Activated CD4-positive, alpha-beta T cell treated with anti-CD3 and anti-CD28 coated beads, Interleukin-2, amount 50 U/mL, for 48 hours (primary cell): Measurements from ENCODE around the gene CADM1.

Experiments used
- DNase-seq, 2 experiments: peaks; one replicate each; pipeline ENCODE4 v3.0.0-alpha.2; 2020

Gene CADM1

DNA sequence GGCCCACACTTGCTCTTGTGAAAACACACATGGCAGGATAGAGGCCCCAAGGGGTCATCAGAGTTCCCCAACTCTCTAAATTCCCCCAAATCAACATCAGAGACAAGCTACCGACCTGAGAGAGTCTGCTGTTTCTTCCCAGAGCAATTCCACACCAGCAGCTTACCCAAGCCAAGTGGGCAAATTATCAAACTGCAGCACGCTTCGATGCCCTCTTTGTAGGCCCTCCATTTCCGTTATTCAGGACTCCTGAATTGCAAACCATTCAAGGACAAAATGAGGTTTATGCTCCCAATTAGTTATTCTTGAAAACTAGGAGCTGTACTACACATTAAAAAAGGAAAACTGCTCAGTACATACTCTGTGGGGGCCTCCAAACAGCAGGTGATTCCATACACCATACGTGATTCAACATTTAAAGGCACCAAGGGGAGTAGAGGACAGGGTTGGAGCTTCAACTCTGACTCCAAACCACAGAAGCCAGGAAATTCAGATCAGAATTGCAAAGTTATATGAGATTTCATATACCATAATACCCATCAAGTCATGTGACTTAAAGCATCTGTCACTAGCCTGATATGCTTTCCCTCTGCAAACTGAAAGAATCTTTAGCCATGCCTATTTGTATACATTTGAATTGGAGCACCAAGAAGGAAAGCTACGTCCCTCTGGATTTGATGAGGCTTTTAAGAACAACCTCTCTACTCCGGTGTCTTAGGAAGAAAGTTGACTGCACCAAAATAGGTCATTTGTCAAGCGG lies 234.8 kb downstream of the CADM1 start:
- no peak for DNase-seq

DNA sequence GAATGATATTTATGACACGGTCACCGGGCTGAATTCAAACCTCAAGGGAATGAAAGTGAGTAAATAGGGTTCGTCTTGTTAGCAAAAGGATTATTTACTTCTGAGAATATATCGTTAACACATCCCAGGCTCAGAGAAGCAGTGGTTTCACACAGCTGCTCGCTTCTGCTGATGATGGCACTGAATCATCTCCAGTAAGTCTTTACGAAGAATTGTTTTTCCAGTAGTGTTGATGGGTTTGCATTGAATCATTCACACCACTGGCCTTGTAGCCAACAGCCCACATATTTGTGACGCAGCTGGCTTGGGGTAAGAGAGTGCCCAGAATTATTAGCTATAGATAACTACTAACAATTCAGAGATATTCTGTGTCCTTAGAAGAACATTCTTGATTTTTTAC lies 236.3 kb downstream of the CADM1 start:
- no peak for DNase-seq

DNA sequence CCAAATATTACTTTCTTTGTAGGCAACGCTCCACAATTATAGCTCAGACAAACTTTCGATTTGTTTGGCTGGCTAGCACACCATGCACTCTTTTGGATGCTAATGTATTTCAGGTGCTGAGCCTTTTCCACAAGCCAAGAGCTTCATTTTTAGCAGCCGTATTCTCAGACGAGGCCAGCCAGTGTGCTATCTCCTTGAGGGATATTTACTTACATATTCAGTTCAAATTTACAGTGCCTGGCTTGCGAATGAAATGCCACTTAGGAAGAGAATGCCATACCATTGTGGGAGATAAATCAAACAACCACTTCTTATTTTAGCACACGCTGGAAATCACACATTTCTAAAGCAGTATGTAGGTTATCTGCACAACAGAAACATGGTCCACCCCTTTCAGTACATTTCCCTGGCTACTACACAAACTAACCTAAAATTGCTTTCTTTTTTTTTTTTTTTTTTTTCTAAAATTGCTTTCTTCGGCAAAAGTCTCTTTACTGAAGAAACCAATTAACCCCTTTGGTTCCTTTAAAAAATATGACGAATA lies 236.9 kb downstream of the CADM1 start:
- DNase-seq = no peak

DNA sequence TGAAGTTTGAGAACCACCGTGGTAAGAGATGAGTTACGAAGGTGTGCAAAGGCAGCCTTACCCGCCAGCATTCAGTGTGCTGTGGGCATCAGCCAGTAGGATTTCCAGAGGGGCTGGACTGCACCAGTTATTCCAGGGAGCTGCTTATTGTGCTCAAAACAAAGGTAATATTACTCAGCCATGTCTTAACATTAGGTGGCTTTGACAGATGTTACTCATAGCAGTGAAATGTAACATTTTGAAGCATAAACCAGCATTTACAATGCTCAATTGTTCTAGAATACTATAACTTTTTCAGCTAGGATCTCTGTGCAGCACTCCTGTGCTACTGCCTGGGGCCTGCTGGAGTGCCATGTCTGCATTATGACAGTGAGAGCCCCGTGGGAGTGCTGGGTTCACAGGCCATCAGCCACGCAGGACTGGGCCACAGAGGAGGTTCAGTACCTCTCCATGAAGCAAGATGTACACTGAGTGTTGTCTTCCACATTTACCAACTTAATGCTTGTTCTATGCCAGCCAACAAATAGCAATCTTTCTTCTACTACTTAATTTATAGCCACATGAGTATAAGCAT lies 238.1 kb downstream of the CADM1 start:
- DNase-seq = no peak

DNA sequence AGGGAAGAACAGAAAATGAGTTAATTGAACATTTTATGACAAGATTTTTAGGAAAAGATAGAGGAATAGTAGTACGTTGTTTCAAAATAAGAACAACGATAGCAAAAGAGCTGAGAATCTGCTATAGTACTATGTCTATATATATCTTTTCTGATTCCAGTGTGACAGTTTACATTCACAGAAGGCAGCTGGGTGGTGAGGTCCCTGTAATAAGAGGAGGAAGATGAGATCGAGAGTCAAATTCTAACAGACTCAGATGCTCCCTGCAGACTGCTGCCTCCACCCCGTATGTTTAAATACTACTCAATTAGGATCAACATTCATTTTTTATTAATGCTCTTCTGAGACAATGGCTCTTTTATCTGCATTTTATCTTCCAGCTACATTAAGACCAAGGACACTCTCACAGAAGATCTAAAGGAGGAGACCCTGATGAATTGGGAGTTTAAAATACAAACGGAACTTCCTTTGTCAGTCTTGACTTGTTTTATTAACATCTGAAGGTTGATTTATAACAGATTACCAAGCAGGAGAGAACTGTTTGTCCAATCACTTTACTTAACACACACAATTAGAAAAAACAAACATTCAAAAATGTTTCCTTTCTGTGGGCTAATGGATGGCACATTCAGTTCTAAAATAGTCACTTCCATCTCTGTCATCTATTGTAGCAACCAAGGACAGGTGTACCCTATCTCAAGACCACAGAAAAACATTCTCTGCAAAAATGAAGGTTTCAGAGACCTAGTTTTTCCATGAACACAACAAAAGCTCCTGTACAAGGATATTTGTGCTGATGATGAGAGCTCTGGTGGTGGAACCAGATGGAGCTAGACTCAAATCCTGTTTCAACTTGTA lies 240.2 kb downstream of the CADM1 start:
- DNase-seq = no peak

DNA sequence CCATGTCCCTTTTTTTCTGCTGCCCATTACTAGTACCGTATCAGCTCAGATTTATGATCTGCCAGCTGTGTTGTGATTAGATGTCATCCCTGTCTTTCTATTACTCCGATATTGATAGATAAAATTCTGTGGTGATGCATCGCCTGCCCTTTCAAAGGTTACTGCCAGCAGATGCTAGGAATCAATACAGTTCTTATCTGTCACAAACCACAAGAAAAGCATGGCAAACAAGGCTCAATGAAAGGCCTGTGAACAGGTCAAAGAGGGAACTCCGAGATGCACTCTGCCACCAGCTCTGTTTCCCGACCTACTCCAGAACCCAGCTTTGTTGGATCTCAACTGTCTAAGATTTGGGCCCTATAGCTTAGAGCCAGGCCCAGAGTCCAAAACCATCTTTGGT lies 246.0 kb downstream of the CADM1 start:
- DNase-seq = no peak

DNA sequence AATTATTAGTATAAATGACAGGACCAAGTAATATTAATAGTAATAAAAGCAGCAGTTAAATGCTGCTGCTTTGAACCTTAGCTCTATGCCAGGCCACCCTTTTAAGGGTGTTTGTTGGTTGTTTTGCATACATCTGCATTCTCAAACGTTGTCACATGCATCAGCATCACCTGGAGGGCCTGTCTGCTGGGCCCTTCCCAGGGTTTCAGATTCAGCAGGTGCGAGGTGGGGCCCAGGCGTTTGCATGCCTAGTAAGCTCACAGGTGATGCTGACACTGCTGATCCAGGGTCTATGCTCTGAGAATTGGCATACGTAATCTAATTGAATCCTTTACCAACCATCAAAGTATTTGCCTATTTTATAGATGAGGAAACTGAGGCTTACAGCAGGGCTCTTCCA lies 246.5 kb downstream of the CADM1 start:
- no peak for DNase-seq

DNA sequence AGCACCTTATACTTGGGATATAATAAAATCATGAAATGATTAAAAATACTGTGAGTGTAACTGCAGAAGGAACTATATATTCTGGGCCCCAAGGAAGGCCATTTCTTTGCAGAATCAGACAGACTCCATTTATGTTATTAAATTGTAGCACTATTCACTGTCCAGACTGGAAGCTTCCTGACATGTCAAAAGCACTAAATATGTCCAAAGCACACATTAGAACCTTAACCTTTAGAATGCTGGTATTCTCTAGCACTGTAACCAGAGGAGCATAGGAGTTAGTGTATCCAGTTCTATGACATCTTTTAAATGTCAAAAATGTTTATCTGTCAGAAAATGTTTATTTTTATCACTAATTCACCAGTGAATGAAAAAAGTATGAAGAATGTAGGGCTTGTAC lies 246.9 kb downstream of the CADM1 start:
- DNase-seq = no peak

DNA sequence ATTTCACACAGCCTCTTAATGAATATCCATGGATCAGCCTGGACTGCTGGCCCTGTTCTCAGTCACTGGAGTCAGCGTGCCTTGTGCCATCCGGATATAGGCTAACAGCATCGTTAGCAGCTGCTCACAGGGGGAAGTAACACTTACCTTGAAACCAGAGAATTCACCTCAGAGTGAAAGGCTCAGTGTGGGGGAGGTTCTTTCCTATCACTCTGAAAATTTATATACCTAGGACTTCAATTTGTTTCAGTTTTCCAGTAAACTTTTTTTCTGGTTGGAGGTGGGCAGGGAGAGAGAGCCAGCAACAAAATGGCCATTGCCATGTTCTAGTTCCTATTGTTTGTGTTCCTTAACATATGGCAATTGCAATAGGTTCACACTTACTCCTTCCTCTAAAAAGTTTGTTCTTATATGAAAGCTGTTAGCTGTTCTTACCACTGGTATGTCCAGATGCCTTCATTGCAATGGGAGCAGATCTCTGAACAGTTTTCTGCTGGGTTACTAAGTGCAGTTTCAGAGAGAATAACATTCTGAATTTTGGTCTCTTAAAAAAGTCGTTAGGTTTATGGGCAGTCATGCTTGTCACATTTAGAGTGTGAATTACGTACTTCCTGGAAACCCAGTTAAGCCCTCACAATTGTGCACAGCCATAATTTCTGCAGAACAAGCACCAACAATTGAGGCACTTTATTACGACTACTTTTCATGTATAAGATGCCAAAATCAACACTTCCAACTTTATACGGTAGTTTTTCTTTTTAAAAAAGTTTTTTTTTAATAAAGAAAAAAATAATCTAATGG lies 247.6 kb downstream of the CADM1 start:
- no peak for DNase-seq

DNA sequence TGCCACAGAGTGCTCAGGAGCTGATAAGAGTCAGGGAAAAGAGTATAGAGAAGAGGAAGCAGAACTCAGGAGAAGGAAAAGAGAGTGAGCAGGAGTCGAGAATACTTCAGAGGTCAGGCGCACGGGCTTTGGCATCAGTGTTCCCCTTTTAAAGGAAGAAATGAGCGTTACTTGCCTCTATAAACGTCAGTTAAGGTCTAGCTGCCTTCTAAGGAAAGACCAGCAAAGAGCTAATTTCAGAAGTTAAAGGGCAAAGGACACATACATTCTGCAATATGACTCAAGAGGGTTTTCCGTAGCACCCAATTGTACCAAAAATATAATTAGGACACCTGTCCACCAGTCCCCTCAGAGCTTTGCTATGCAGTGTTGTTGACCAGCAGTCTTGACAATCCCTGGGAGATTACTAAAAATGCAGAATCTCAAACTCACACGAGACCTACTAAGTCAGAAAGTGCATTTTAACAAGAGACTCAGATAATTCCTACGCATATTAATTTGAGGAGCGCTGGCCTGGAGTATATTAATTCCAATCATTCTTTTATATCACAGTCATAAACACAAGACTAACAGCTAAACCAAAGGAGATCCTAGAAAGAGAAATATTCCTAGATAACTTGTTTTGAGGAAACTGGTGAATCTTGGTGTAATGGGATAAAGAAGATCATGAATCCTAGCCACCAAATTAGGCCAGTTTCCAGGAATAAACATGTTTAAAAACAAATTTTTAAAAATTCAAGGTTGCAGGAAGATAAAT lies 249.0 kb downstream of the CADM1 start:
- DNase-seq = no peak

DNA sequence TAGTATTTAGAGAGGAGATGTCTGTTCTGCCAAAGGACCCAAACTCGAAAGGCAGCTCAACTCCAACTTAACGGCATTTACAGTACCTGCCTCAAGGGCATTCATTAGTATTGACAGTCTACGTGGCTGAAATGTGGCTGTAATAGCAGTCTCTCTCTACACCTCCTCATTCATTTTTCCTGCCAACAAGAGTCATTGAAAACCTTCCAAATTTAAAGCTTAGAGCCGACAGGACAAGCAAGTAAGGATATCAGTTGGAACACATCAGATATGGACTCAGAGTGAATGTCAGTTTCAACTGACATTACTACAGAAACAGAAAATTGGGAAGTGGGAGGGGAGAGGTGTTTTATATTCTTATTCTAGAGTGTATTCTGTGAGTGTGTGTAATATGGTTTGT lies 253.1 kb downstream of the CADM1 start:
- no peak for DNase-seq

DNA sequence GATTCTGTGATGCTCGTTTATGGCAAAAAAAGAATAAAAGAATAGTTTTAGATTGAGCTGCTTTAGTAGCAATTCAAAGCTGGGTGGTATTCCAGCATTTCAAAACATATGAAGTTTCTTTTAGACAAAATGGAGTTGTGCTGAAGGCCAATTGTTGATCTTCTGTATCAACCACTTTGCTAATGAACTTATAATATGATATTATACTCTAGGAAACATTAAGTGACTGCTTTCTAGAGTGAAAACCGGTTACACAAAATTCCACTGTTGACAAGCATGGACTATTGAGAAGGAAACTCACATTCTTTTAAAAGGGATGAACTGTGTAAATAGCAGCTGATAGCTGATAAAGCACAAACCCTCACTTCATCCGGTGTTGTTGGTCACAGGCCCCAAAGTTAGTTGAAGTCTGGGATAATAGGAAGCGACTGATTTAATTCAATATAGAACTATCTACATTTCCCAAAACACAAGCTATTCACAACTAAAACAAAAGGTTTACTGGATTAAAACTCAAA lies 255.1 kb downstream of the CADM1 start:
- DNase-seq = no peak

DNA sequence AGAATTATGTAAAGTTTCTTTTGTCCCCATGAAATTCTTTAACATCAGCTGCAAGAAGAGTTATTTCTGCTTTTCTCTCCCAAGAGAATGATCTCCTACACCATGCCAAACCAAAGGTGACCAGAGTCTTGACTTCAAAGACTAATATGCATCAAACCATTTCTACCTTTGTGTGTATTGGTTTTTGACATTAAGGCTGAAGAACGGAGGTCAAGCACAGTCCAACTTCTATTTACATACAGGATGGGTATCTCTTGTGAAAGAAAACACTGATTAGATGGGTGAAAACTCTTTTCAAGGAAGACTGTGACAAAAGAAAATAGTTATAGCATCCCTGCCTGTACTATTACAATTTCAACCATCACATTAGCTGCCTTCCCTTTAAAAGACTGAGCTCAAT lies 256.3 kb downstream of the CADM1 start:
- no peak for DNase-seq

DNA sequence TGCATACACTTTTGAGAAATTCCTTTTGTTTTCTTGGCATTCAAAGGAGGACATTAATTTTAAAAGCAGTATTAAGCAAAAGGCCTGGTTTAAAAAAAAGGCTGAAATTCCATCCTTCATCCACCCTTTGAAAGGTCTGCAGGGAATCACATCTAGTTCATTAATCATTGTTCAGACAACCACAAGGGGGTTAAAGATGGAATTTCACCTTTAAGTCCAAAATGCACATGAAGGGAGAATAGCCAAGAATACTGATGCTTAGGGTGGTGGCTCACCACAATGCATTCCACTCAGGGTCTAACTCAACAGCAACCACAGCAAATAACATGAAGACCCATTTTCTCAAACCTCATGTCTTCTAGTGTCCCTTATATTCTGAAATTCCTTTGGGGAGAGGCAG lies 256.9 kb downstream of the CADM1 start:
- DNase-seq = no peak

DNA sequence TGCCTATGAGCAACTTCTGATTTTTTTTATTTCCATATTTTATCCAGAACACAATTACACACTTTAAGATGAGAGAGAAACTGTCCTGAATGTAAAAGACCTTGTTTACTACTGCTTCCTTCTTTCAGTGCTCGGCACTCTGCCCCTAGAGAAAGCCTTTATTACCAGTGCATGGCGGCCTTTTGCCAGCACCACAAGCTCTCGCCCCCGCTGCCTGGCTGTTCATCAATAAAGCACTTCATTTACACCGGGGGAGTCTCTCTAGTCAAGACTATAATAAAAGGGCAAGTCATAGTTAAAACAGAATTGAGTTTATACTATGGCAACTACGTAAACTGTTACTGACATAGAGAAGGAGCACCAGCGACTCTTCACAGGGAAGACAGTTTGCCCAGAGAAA lies 259.5 kb downstream of the CADM1 start:
- no peak for DNase-seq

DNA sequence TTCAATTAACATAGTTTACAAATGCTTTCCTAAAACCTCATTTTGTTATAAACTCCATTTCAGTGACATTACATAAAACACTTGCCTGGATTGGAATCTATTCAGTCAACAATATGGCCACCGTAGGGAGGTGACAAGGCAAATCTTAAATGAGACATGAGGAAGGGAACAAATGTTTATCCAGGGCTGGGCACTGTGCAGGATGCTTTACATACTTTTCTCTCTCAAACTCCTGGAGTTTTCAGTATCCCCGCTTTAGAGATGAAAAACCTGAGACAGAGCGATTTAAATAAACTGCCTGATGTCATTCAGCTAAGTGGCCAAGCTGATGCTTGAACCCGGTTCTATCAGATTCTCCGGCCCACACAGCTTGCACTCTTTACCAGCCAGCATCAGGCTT lies 259.9 kb downstream of the CADM1 start:
- no peak for DNase-seq

DNA sequence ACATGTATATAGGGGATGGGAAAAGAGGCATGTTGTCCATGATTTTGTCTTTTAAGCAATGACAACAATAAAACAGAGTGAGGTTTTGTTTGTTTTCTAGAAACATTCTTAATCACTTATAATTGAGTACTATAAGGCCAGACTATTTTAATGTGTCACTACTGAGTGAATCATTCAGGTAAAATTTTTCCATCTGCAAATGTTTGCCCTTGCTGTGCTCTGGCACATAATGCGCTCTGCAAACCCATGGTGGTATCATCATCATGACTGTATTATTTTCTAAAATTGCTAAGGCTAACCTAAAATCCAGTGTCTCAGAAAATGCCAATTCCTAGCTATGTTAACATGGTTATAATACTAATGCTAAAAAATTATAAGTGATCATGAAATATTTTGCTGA lies 261.2 kb downstream of the CADM1 start:
- DNase-seq = no peak

DNA sequence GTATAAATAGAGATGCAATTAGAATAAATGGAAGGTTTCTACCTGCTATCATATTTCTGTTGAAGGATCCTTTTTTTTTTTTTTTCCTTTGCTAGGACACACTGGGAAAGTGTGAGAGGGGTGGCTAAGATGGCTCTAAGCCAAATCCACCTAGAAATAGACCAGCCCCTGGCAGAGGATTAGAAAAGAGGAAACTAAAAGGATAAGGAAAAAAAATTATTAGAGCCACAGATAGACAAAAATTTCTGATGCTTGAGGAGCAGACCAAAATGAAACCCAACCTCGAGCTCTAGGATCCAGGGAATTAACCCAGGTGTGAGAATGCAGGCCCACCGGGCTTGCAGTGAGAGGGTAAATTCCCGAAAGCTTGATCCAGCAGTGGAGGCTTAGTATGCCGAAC lies 262.3 kb downstream of the CADM1 start:
- DNase-seq = no peak

DNA sequence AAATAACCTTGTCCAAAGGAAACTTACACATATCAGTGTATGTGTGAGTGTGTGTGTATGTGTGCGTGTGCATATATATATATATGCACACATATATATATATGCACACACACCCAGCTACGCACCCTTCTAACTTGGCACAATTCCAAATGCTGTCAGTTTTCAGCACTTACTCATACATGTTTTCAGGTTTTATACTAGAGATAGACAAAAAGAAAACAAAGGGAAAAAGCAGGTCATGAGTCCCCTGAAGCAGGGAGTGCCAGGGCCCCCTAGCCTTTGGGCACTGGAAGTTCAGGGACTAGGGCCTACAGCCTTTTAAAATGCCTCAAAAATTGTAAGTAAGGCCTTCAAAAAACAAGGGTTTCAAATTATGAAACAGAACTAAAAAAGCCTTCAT lies 265.4 kb downstream of the CADM1 start:
- DNase-seq = no peak

DNA sequence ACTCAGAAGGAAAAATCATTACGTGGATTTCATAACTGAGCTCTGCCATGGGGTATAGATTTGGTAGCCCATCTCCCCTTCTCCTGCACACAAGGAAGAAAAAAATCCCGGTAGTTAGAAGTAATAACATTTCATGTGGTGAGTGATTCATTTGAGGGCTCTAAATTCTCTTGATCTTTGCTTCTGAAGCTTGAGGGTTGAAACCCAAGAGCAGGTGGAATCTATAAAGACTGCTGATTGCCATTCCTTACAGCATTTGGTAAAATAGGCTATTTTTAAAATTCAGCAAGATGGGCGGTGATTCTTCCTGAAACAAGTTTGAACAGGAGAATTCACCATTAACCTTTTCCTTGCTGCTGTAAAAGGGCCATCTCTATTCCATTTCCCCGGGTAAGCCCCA lies 266.1 kb downstream of the CADM1 start:
- no peak for DNase-seq

DNA sequence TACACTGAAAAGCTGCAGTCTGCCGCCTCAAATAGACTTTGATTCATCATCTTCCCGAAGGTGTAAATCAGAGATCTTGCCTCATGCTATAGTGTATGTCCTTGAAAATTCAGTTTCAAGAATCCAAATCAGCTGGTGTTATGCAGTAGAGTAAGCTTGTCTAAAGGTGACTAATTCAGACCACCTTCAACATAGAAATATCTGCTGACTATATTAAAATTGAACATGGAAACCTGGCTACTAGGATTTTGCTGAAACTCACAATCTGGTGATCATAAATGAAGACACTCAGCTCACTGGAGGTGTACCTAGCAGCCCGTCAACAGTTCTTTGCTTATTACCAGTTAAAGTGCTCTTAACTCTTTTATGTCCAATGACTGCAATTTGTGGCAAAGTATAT lies 266.6 kb downstream of the CADM1 start:
- no peak for DNase-seq

DNA sequence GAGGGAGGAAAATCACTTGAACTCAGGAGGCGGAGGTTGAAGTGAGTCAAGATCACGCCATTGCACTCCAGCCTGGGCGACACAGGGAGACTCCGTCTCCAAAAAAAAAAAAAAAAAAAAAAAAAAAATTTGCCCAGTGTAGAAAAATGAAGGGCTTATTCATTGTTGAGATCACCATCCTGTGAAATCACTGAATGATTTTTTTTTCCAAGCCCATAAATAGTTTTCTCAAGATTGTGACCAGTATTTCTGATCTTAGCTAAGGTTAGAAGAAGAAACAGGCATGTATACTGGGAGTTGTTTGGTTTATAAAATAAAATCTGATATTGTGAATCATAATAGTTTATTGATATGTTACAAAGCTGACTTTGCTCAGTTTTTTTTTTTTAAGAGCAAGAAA lies 269.4 kb downstream of the CADM1 start:
- DNase-seq = no peak
